CD4-positive, alpha-beta T cell (primary cell): ENCODE measurements around the gene PHACTR4. TPM values are rescaled to one million over a fixed set of nuclear protein-coding genes. Genes with fewer than 3 reads are reported as not detected.

Experiments used
- ATAC-seq: fragments of 200-7000 bp; cut with Tn5 transposase; one replicate; pipeline ENCODE4 v1.10.0; 2022; ENCODE audit warnings: mild to moderate bottlenecking; ENCODE audit not compliant: poor library complexity
- CTCF ChIA-PET: fragments of 350-600 bp; sonication (Branson Sonifier 250); formaldehyde crosslinking; loops from one replicate; lab custom pipeline; 2021; ENCODE audit warnings: antibody characterized with exemption, inconsistent platforms; lab: Charles Lee
- POLR2A ChIA-PET: fragments of 350-600 bp; sonication (Branson Sonifier 250); formaldehyde crosslinking; loops from one replicate; lab custom pipeline; 2021; ENCODE audit warnings: antibody characterized with exemption, inconsistent platforms; lab: Charles Lee
- DNase-seq, 14 experiments: peaks; one replicate each; pipeline ENCODE4 v3.0.0-alpha.2; 2013 to 2020; ENCODE audit warnings: mixed read lengths in 2 of 14
- H3K27ac ChIP-seq, 2 donors: one replicate each; pipeline versions ENCODE4 v1.5.1 to v1.7.0; 2013; ENCODE audit warnings: low read length in 2 of 2, low read depth in 1 of 2, mild to moderate bottlenecking in 1 of 2
- H3K27me3 ChIP-seq, 2 experiments: 1 replicate in 1 of 2; 2 replicates in 1 of 2; pipeline versions ENCODE4 v1.6.1 to v1.7.0; 2013; ENCODE audit warnings: low read length in 2 of 2, control low read depth in 1 of 2, mild to moderate bottlenecking in 1 of 2, moderate library complexity in 1 of 2; ENCODE audit not compliant: insufficient read depth in 2 of 2, control insufficient read depth in 1 of 2
- H3K36me3 ChIP-seq: one replicate; pipeline ENCODE4 v1.6.1; 2013; ENCODE audit warnings: low read length, control low read depth; ENCODE audit not compliant: insufficient read depth
- H3K4me1 ChIP-seq: one replicate; pipeline ENCODE4 v1.6.1; 2013; ENCODE audit warnings: low read length, control low read depth; ENCODE audit not compliant: insufficient read depth
- H3K4me3 ChIP-seq: one replicate; pipeline ENCODE4 v1.5.1; 2013; ENCODE audit warnings: mild to moderate bottlenecking, low read length, moderate library complexity
- H3K9me3 ChIP-seq, 2 experiments: 1 replicate in 1 of 2; 2 replicates in 1 of 2; pipeline versions ENCODE4 v1.6.1 to v1.7.0; 2013; ENCODE audit warnings: low read length in 2 of 2, mild to moderate bottlenecking in 2 of 2, control low read depth in 1 of 2, moderate library complexity in 1 of 2; ENCODE audit not compliant: control insufficient read depth in 1 of 2, insufficient read depth in 1 of 2
- H3K27ac Mint-ChIP-seq: one replicate; pipeline ENCODE4 v1.8.0; 2020; ENCODE audit warnings: mixed read lengths
- H3K27me3 Mint-ChIP-seq: one replicate; pipeline ENCODE4 v1.8.0; 2021; ENCODE audit warnings: mixed read lengths
- H3K36me3 Mint-ChIP-seq: one replicate; pipeline ENCODE4 v1.8.0; 2021; ENCODE audit warnings: low read depth, mixed read lengths
- H3K4me1 Mint-ChIP-seq: one replicate; pipeline ENCODE4 v1.8.0; 2021; ENCODE audit warnings: low read depth, mixed read lengths
- H3K4me3 Mint-ChIP-seq: one replicate; pipeline ENCODE4 v1.8.0; 2020; ENCODE audit warnings: mild to moderate bottlenecking, mixed read lengths
- H3K9me3 Mint-ChIP-seq: one replicate; pipeline ENCODE4 v1.8.0; 2020; ENCODE audit warnings: mixed read lengths
- intact Hi-C, 2 experiments: fragments of 100-400 bp; cut with DNase I in 1 of 2; cut with micrococcal nuclease in 1 of 2; formaldehyde crosslinking; loops; one replicate each; pipeline versions ENCODE4 v1.15.1 to v1.9.0; 2023 to 2025; cut with DNase I, micrococcal nuclease
- total RNA-seq, 174 experiments: library from RNA in 2 of 174; stranded (reverse) in 2 of 174; gene quantifications; one replicate each; pipeline ENCODE4 v1.2.3 and lab custom pipeline; 2021 to 2026
- TF ChIP-seq, protein P1 (sequence below): fragments of 200-600 bp; IDR thresholded peaks from one replicate; pipeline ENCODE4 v1.8.0; 2022; ENCODE audit warnings: antibody characterized with exemption, mild to moderate bottlenecking

Gene PHACTR4
- total RNA-seq, 2 experiments from 2014 or later = 26.0 to 26.3 TPM

- TF ChIP-seq, protein P1, sequence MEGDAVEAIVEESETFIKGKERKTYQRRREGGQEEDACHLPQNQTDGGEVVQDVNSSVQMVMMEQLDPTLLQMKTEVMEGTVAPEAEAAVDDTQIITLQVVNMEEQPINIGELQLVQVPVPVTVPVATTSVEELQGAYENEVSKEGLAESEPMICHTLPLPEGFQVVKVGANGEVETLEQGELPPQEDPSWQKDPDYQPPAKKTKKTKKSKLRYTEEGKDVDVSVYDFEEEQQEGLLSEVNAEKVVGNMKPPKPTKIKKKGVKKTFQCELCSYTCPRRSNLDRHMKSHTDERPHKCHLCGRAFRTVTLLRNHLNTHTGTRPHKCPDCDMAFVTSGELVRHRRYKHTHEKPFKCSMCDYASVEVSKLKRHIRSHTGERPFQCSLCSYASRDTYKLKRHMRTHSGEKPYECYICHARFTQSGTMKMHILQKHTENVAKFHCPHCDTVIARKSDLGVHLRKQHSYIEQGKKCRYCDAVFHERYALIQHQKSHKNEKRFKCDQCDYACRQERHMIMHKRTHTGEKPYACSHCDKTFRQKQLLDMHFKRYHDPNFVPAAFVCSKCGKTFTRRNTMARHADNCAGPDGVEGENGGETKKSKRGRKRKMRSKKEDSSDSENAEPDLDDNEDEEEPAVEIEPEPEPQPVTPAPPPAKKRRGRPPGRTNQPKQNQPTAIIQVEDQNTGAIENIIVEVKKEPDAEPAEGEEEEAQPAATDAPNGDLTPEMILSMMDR = no peak
- H3K27ac Mint-ChIP-seq = no peak overlapping the region
- CTCF ChIA-PET = interaction anchor here (1.5 to 2.0 kb wide), 2 partner anchors 21 to 468 kb away, joined by 10 to 12 read pairs; no protein-coding TSS in a partner anchor
Measured at GRCh38 chr1:28409090-28409489, 39.5 kb downstream of the PHACTR4 start.

GRCh38 chr1:28411656-28412055 lies 42.1 kb downstream of the PHACTR4 start:
- no peaks in the 10 kb centered on the region for H3K27me3 ChIP-seq
- ChIA-PET POLR2A (interaction anchor here (0.8 kb wide), 1 partner anchor 465 kb away, joined by 3 read pairs; no protein-coding TSS in a partner anchor), CTCF (no interaction called here)
- intact Hi-C loops = no loop called here
- Mint-ChIP-seq H3K9me3 (no peaks in the 10 kb centered on the region), H3K27ac (no peak overlapping the region), H3K36me3 (peaks cover 10% of the 10 kb centered on the region), H3K4me1 (peaks cover 12% of the 10 kb centered on the region), H3K27me3 (no peaks in the 10 kb centered on the region), H3K4me3 (no peak overlapping the region)
- H3K9me3 ChIP-seq = no peaks in the 10 kb centered on the region
- no peak for ATAC-seq
- TF ChIP-seq, protein P1 = no peak
- no peak overlapping the region for H3K27ac ChIP-seq
- H3K4me3 ChIP-seq = no peak overlapping the region
- DNase-seq = no peak
- peaks cover 5% of the 10 kb centered on the region for H3K36me3 ChIP-seq
- peaks cover 4% of the 10 kb centered on the region for H3K4me1 ChIP-seq

More at GRCh38 chr1:28409090-28409489, 39.5 kb downstream of the PHACTR4 start:
- Histone ChIP-seq H3K9me3 (no peaks in the 10 kb centered on the region), H3K36me3 (peaks cover 5% of the 10 kb centered on the region), H3K4me3 (no peak overlapping the region), H3K27me3 (no peaks in the 10 kb centered on the region), H3K27ac (no peak overlapping the region), H3K4me1 (peaks cover 4% of the 10 kb centered on the region)
- intact Hi-C loops = loop anchor here (1.0 to 2.0 kb wide), 3 partner anchors 162 to 468 kb away; no protein-coding TSS in a partner anchor
- H3K27me3 Mint-ChIP-seq = no peaks in the 10 kb centered on the region
- ATAC-seq (no peak), DNase-seq (no peak)
- no peak overlapping the region for H3K4me3 Mint-ChIP-seq
- peaks cover 3% of the 10 kb centered on the region for H3K4me1 Mint-ChIP-seq
- peaks cover 10% of the 10 kb centered on the region for H3K36me3 Mint-ChIP-seq
- H3K9me3 Mint-ChIP-seq = no peaks in the 10 kb centered on the region
- POLR2A ChIA-PET = interaction anchor here (0.7 kb wide), 1 partner anchor 172 kb away, joined by 3 read pairs; no protein-coding TSS in a partner anchor

DNA sequence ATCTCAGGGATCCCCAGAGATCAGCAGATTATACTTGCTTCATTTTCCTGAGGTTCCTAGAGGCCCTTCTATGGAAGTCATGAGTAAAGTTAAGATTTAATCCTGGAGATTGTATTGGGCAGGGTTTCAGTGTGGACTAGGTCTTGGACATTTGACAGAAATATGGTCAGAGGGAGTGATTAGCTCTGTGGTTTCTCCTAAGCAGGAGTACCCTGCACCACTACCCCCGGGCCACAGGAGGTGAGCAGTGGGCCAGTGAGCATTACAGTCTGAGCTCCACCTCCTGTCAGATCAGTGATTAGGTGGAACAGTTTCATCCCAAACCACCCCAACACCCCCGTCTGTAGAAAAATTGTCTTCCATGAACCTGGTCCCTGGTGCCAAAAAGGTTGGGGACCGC lies 43.2 kb downstream of the PHACTR4 start:
- DNase-seq (no peak), ATAC-seq (no peak)
- H3K9me3 Mint-ChIP-seq = no peaks in the 10 kb centered on the region
- Histone ChIP-seq H3K36me3 (peaks cover 5% of the 10 kb centered on the region), H3K4me3 (no peak overlapping the region), H3K4me1 (peaks cover 9% of the 10 kb centered on the region), H3K9me3 (no peaks in the 10 kb centered on the region), H3K27ac (no peak overlapping the region), H3K27me3 (no peaks in the 10 kb centered on the region)
- H3K27me3 Mint-ChIP-seq = no peaks in the 10 kb centered on the region
- no peak overlapping the region for H3K27ac Mint-ChIP-seq
- H3K4me3 Mint-ChIP-seq = no peak overlapping the region
- ChIA-PET CTCF (interaction anchor here (0.8 kb wide), 1 partner anchor 54 kb away, joined by 3 read pairs; no protein-coding TSS in a partner anchor), POLR2A (no interaction called here)
- TF ChIP-seq, protein P1 = no peak
- peaks cover 10% of the 10 kb centered on the region for H3K36me3 Mint-ChIP-seq
- peaks cover 22% of the 10 kb centered on the region for H3K4me1 Mint-ChIP-seq
- intact Hi-C loops = no loop called here
